Testis (tissue), 3 donors: ENCODE results near the gene KCNG1. TPM values are rescaled to one million over a fixed set of nuclear protein-coding genes. Genes with fewer than 3 reads are reported as not detected.

ENCODE experiments used
- DNase-seq: peaks from one replicate; pipeline ENCODE4 v3.0.0-alpha.2; 2019
- H3K27ac ChIP-seq, 2 donors: fragments of 200-600 bp; sonication (generic); one replicate each; pipeline ENCODE4 v1.5.1; 2019
- H3K27me3 ChIP-seq: fragments of 200-600 bp; sonication (generic); one replicate; pipeline ENCODE4 v1.5.1; 2019
- H3K36me3 ChIP-seq: fragments of 200-600 bp; sonication (generic); one replicate; pipeline ENCODE4 v1.5.1; 2017; ENCODE audit warnings: low read depth; ENCODE audit errors: missing control alignments
- H3K4me1 ChIP-seq: fragments of 200-600 bp; sonication (generic); one replicate; pipeline ENCODE4 v1.5.1; 2019
- H3K4me3 ChIP-seq, 2 donors: fragments of 200-600 bp; sonication (generic); one replicate each; pipeline ENCODE4 v1.5.1; 2017 to 2019
- H3K9me3 ChIP-seq: fragments of 200-600 bp; sonication (generic); one replicate; pipeline ENCODE4 v1.5.1; 2017
- CTCF ChIP-seq, 3 experiments: fragments of 450-650 bp in 2 of 3; fragments of 200-600 bp in 1 of 3; sonication (generic) in 1 of 3; IDR thresholded peaks; one replicate each; pipeline ENCODE4 v1.5.1; 2016 to 2019; ENCODE audit warnings: antibody characterized with exemption in 3 of 3, mild to moderate bottlenecking in 2 of 3, moderate library complexity in 1 of 3
- POLR2A ChIP-seq: fragments of 450-650 bp; IDR thresholded peaks from one replicate; pipeline ENCODE4 v1.6.1; 2017; ENCODE audit warnings: antibody characterized with exemption, mild to moderate bottlenecking, moderate library complexity
- WGBS, 2 donors: methylation state at CpG; one replicate each; pipeline ENCODE4 v1.1.5; 2018; 5-methylcytosine and 5-hydroxymethylcytosine counted together
- intact Hi-C: fragments of 100-400 bp; cut with DNase I; formaldehyde crosslinking; loops from one replicate; pipeline ENCODE4 v1.15.1; 2023; ENCODE audit warnings: low total_unique reads
- polyA plus RNA-seq: library from polyadenylated mRNA; stranded (reverse); fragments of 350-450 nt; fragmentation: Illumina TruSeq; extraction: RNeasy Lipid Tissue Mini Kit (QIAGEN cat#74804); gene quantifications from one replicate; pipeline ENCODE4 v1.2.3, GENCODE V29; 2014; ENCODE audit warnings: low read depth, low replicate concordance; ENCODE audit not compliant: insufficient read depth
- total RNA-seq, 2 donors: library from RNA; depleted of rRNA; stranded (reverse); fragments of >200 nt; gene quantifications; one replicate each; pipeline ENCODE4 v1.2.3, GENCODE V29; 2016

KCNG1 gene
- total and polyA plus RNA-seq, 3 donors from 2014 or later, result 20.9 to 78.2 (median 35.8) TPM

GRCh38 chr20:51044796-51045195 is 21.9 kb upstream of the KCNG1 start:
- no peaks in the 10 kb centered on the region for H3K36me3 ChIP-seq
- H3K4me1 ChIP-seq, result no peaks in the 10 kb centered on the region
- no peaks in the 10 kb centered on the region for H3K9me3 ChIP-seq
- no peak for DNase-seq
- no peak overlapping the region for H3K27ac ChIP-seq
- no peaks in the 10 kb centered on the region for H3K27me3 ChIP-seq
- 90 to 94% methylated on average over 3 of the region's 3 CpGs for whole genome bisulfite sequencing, 2 donors
- no peak overlapping the region for H3K4me3 ChIP-seq
- intact Hi-C loops, result no loop called here
- TF ChIP-seq CTCF (IDR thresholded peaks at IDR 0.05) (no peak), POLR2A (no peak)

GRCh38 chr20:51043811-51044210 is 20.9 kb upstream of the KCNG1 start:
- H3K36me3 ChIP-seq, result no peaks in the 10 kb centered on the region
- H3K9me3 ChIP-seq, result no peaks in the 10 kb centered on the region
- no peak for DNase-seq
- no peaks in the 10 kb centered on the region for H3K4me1 ChIP-seq
- H3K27me3 ChIP-seq, result no peaks in the 10 kb centered on the region
- TF ChIP-seq CTCF (IDR thresholded peaks at IDR 0.05) (no peak), POLR2A (no peak)
- intact Hi-C loops, result no loop called here
- no peak overlapping the region for H3K4me3 ChIP-seq
- H3K27ac ChIP-seq, result no peak overlapping the region
- 94 to 99% methylated on average over 5 of the region's 5 CpGs for WGBS, 2 donors

- Histone ChIP-seq H3K36me3 (no peaks in the 10 kb centered on the region), H3K27me3 (no peaks in the 10 kb centered on the region), H3K4me3 (no peak overlapping the region), H3K27ac (no peak overlapping the region), H3K4me1 (no peaks in the 10 kb centered on the region), H3K9me3 (no peaks in the 10 kb centered on the region)
- 65 to 79% methylated on average over 7 of the region's 7 CpGs for WGBS, 2 donors
- intact Hi-C loops, result no loop called here
- no peak for DNase-seq
- TF ChIP-seq POLR2A, result no peak
- TF ChIP-seq CTCF (IDR thresholded peaks at IDR 0.05), result no peak
Measured at GRCh38 chr20:51042657-51043247, 19.8 kb upstream of the KCNG1 start.

- Histone ChIP-seq H3K36me3 (no peaks in the 10 kb centered on the region), H3K27ac (no peak overlapping the region), H3K27me3 (no peaks in the 10 kb centered on the region), H3K4me3 (no peak overlapping the region), H3K9me3 (no peaks in the 10 kb centered on the region), H3K4me1 (no peaks in the 10 kb centered on the region)
- DNase-seq, result no peak
- TF ChIP-seq POLR2A, result no peak
- TF ChIP-seq CTCF (IDR thresholded peaks at IDR 0.05), result no peak
- WGBS, 2 donors, result 80 to 90% methylated on average over 6 of the region's 6 CpGs
- intact Hi-C loops, result no loop called here
Measured at GRCh38 chr20:51042064-51042463, 19.2 kb upstream of the KCNG1 start.

- Histone ChIP-seq H3K27me3 (no peaks in the 10 kb centered on the region), H3K9me3 (no peaks in the 10 kb centered on the region), H3K36me3 (no peaks in the 10 kb centered on the region), H3K4me1 (no peaks in the 10 kb centered on the region), H3K4me3 (no peak overlapping the region), H3K27ac (no peak overlapping the region)
- 95 to 96% methylated on average over 11 to 14 of the region's 14 CpGs for WGBS, 2 donors
- DNase-seq, result no peak
- intact Hi-C loops, result no loop called here
- TF ChIP-seq CTCF (IDR thresholded peaks at IDR 0.05), result no peak
Measured at GRCh38 chr20:51037532-51038115, 14.7 kb upstream of the KCNG1 start.
